GM18868 (cell line): Measurements from ENCODE around the gene QRICH1.
"Not testable (repeated sequence)": the region's sequence is repeated elsewhere in the genome, so short reads cannot be mapped to it uniquely, and the experiment has no call there.

Source experiments
- ATAC-seq: cut with Tn5 transposase; IDR thresholded peaks from one replicate; pipeline ENCODE4 v1.9.1; 2021; ENCODE audit warnings: mild to moderate bottlenecking, moderate library complexity; ENCODE audit not compliant: unreplicated experiment

QRICH1 gene

DNA sequence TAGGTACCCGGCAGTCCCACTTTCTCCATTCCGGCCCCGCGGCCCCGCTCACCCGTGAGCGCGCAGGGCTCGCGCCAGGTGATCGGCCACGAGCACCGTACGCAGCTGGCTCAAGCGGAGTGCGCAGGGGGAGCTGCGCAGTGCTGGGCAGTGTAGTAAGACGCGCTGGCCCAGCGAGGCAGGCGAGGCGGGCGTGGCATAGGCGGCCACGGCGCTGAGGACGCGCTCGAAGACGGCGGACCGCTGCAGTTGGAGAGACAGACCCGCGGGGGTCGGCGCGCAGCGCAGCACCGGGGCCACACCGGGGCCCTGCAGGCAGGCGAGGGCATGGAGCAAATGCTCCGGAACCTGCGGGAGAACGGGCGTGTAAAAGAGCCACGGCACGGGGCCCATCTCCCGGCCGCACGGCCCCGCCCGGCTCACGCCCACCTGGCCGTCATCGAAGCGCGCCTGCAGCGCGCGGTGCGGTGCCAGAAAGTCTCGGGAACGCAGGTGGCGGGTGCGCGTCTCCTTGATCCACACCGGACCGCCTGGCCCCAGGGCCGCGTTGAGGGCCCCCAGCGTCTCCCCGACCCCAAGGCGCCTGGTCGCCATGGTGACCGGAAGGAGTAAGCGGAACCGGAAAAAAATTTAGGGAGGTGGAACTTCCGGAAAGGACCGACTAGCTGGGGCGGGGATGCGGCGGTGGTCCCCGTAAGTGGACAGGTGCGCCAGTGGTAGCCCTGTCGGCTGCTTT lies 75.7 kb downstream of the QRICH1 start, which contains the start of gene DALRD3:
Gene DALRD3, minus strand, starts transcription at position 610 of the 736 bp plus-strand sequence. Its CDS starts 16 bp downstream, at position 594.
- ATAC-seq: no peak

GRCh38 chr3:49017229-49017970 lies 76.5 kb downstream of the QRICH1 start:
- ATAC-seq: no peak

DNA sequence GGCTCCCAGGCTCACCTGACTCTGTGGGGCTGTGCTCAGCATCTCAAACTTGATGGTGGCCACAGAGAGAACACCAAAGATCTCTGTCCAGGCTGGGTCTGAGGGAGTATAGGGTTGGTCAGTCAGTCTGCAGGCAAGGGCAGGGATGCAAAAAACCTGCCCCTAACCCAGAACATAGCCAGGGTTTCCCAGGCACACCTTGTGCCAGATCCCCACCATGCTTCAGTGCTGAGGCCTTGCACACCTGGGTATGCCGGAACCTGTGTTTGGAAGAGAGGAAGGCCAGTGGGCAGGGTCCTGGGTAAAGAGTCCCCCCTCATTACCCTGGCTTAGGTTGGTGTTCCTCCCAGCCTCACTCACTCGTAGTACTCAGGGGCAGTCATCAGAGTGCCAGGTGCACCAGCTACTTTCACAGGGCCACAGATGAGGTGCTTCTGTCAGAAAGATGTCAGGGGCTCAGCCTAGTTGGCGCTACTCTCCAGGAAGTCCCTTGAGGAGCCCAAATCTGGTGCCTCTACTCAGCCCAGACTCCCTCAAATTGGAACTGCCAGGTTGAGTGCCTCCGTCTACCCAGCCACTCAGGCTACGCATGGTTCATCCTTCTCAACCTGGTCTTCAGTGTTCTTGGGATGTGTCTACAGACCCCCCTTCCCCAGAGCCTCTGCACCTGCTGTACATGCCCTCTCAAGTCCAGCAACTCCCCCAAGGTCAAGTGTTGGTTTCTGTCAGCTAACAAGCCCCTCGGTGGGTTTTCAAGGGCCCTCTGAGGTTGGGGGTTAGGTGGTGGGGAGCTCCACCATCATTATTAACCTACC lies 77.2 kb downstream of the QRICH1 start:
- ATAC-seq: no peak

GRCh38 chr3:49015765-49016164 lies 78.1 kb downstream of the QRICH1 start:
- no peak for ATAC-seq

DNA sequence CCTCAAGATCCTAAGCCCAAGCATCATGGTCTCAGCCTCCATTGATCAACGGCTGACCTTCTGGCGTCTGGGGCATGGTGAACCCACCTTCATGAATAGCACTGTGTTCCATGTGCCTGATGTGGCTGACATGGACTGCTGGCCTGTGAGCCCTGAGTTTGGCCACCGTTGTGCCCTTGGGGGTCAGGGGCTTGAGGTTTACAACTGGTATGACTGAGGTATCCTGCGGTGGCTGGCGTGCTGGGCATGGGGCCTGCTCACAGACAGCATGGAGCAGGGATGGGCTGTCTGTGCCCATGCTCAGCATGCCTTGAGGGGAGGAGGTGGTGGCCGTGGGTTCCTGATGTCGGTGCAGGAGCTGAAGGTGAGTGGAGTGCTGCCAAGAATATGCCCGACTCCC lies 78.8 kb downstream of the QRICH1 start:
- no peak for ATAC-seq

GRCh38 chr3:49013738-49014660 lies 79.9 kb downstream of the QRICH1 start:
- ATAC-seq: no peak

DNA sequence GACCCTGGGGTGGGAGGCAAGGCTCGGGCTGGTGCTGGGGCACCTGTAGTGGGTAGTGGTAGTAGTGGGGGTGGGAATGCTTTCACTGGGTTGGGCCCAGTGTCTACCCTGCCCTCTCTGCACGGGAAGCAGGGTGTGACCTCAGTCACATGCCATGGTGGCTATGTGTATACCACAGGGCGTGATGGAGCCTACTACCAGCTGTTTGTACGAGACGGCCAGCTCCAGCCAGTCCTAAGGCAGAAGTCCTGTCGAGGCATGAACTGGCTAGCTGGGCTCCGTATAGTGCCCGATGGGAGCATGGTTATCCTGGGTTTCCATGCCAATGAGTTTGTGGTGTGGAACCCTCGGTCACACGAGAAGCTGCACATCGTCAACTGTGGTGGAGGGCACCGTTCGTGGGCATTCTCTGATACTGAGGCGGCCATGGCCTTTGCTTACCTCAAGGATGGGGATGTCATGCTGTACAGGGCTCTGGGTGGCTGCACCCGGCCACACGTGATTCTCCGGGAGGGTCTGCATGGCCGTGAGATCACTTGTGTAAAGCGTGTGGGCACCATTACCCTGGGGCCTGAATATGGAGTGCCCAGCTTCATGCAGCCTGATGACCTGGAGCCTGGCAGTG lies 80.6 kb downstream of the QRICH1 start:
- no peak for ATAC-seq

DNA sequence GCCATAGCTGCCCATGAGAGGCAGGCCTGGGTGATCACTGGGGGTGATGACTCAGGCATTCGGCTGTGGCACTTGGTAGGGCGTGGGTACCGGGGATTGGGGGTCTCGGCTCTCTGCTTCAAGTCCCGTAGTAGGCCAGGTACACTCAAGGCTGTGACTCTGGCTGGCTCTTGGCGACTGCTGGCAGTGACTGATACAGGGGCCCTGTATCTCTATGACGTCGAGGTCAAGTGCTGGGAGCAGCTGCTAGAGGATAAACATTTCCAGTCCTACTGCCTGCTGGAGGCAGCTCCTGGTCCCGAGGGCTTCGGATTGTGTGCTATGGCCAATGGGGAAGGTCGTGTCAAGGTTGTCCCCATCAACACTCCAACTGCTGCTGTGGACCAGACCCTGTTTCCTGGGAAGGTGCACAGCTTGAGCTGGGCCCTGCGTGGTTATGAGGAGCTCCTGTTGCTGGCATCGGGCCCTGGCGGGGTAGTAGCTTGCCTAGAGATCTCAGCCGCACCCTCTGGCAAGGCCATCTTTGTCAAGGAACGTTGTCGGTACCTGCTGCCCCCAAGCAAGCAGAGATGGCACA lies 81.3 kb downstream of the QRICH1 start:
- no peak for ATAC-seq

GRCh38 chr3:49009396-49009795 lies 84.5 kb downstream of the QRICH1 start:
- ATAC-seq: no peak

DNA sequence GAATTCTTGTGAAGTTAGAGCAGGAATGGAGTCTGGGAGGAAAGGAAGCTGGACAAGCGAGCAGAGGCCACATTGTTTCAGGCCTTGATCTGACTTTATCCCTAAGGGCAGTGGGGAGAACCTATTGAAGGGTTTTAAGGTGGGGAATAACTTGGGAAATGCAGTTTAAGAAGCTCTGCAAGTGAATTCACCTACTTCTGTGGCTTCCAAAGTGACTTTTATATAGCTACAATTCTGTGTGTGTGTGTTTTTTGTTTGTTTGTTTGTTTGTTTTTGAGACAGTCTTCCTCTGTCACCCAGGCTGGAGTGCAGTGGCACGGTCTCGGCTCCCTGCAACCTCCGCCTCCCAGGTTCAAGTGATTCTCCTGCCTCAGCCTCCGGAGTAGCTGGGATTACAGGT lies 85.2 kb downstream of the QRICH1 start:
- ATAC-seq: not testable (repeated sequence)

DNA sequence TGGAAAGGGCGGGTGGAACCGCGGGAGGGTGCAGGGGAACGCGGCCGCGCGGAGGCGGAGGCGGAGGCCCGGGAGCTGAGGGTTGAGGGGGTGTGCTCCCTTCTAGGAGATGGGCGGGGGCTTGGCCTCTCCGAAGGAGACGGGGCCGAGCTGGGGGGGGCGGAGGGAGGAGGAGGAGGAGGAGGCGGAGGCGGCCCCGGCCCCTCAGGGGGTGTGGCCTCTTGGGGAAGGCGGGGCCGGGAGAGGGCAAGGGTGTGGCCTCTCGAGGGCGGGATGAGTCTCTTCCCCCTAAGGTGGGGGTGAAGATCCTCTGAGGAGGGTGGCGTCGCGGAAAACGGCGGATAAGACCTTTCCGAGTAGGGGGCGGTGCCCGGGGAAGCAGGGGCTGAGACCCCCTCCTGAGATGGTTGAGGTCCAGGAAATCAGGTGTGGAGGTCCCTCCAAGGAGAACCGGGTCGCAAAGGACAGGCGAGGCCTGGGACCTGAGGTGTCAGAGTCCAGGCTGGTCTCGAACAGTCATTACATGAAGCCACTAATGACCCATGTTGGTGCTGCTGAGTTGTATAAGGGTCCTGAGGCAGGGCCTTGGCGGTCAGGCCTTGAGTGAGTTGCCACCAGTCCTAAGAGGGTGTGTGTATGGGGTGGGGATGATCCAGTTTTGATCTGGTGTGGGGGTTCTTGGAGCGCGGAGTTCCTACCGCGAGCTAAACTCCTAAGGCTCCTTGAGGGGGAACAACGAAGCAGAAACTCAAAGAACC lies 85.9 kb downstream of the QRICH1 start:
- peak; percentile 37 for ATAC-seq

GRCh38 chr3:49007068-49007770 lies 86.7 kb downstream of the QRICH1 start, which contains the start of gene WDR6:
Gene WDR6, plus strand, starts transcription at chr3:49007391. Its CDS starts 41 bp downstream, at chr3:49007432.
- ATAC-seq: peak; percentile 87

- ATAC-seq: no peak
Observed at GRCh38 chr3:49006408-49007067, 87.3 kb downstream of the QRICH1 start.

DNA sequence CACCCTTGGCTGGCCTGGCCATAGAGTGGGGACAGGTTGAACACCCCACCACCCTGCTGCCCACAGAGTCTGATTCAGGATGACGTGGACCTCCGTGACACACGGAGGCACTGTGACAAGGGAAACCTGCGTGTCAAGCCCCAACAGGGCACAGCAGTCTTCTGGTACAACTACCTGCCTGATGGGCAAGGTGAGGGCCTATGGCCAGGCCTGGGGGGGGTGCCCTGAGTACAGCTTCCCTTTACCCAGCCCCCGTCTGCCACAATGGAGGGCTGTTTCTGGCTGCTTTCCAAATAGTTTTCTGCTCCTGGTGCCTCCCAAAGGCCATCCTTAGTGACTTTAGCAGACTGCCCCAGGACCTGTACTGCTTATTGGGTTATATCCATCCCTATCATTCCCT lies 87.9 kb downstream of the QRICH1 start:
- no peak for ATAC-seq

DNA sequence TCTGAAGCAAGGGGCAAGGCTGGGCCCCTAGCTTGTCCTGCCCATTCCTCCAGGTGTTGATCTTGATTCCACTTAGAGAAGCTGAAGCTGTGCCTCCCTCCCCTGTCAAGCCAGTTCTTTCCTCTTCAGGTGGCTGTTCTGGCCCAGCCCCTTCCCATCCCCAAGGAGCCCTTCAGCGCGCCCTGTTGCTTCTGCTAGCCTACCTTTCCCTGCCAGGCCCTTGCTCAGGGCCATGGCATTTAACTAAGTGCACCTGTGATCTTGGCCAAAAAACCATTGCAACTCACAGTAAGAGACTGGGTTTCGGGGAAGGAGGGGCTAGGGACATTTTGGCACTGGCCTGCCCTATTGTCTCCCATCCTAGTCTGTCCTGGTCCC lies 88.6 kb downstream of the QRICH1 start:
- ATAC-seq: no peak

GRCh38 chr3:49004352-49005302 lies 89.2 kb downstream of the QRICH1 start:
- no peak for ATAC-seq
